RWPE2 (cell line): Measurements from ENCODE around the gene CRYBB2.
"Not testable (repeated sequence)": the region's sequence is repeated elsewhere in the genome, so short reads cannot be mapped to it uniquely, and the experiment has no call there.

Experiments used
- ATAC-seq: fragments of 200-7000 bp; cut with Tn5 transposase; 3 replicates; pipeline ENCODE4 v1.9.1; 2021; ENCODE audit warnings: low read depth
- DNase-seq: peaks from one replicate; pipeline ENCODE4 v3.0.0-alpha.2; 2020; ENCODE audit warnings: low spot score
- H3K27ac ChIP-seq: fragments of 450-650 bp; 2 replicates; pipeline ENCODE4 v1.5.1; 2017; ENCODE audit warnings: mild to moderate bottlenecking; ENCODE audit not compliant: poor library complexity, severe bottlenecking
- H3K27me3 ChIP-seq: fragments of 250-450 bp; sonication (Bioruptor Pico); 2 replicates; pipeline ENCODE4 v1.5.1; 2021; ENCODE audit warnings: mild to moderate bottlenecking, moderate library complexity; ENCODE audit not compliant: insufficient read depth, poor library complexity, severe bottlenecking
- H3K36me3 ChIP-seq: fragments of 250-450 bp; sonication (Bioruptor Pico); 2 replicates; pipeline ENCODE4 v1.5.1; 2020; ENCODE audit warnings: low read depth, mild to moderate bottlenecking, moderate library complexity
- H3K4me1 ChIP-seq: fragments of 250-450 bp; sonication (Bioruptor Pico); 2 replicates; pipeline ENCODE4 v1.5.1; 2021; ENCODE audit warnings: mild to moderate bottlenecking, moderate library complexity; ENCODE audit not compliant: insufficient read depth, poor library complexity, severe bottlenecking
- H3K4me3 ChIP-seq: fragments of 250-450 bp; sonication (Bioruptor Pico); 2 replicates; pipeline ENCODE4 v1.5.1; 2021; ENCODE audit warnings: mild to moderate bottlenecking, moderate library complexity; ENCODE audit not compliant: severe bottlenecking
- H3K9me3 ChIP-seq: fragments of 250-450 bp; sonication (Bioruptor Pico); 2 replicates; pipeline ENCODE4 v1.5.1; 2021; ENCODE audit warnings: mild to moderate bottlenecking, moderate library complexity; ENCODE audit not compliant: severe bottlenecking

CRYBB2 gene

GRCh38 chr22:25273928-25274327, 54.5 kb downstream of the CRYBB2 start:
- not testable (repeated sequence) for H3K4me3 ChIP-seq, H3K9me3 ChIP-seq, H3K36me3 ChIP-seq, H3K27ac ChIP-seq, ATAC-seq, H3K27me3 ChIP-seq, H3K4me1 ChIP-seq, DNase-seq

- not testable (repeated sequence) for H3K27ac ChIP-seq, H3K9me3 ChIP-seq, H3K4me1 ChIP-seq, ATAC-seq, H3K4me3 ChIP-seq, H3K36me3 ChIP-seq, DNase-seq
- H3K27me3 ChIP-seq, result peaks cover 40% of the 10 kb centered on the region
Measured at GRCh38 chr22:25280118-25280517, 60.7 kb downstream of the CRYBB2 start.
